Esophagus squamous epithelium (tissue), 5 donors: ENCODE results near the gene MPZL1. TPM values are rescaled to one million over a fixed set of nuclear protein-coding genes. Genes with fewer than 3 reads are reported as not detected.

ENCODE experiments used
- DNase-seq: peaks from one replicate; lab custom pipeline; 2025; lab: John Stamatoyannopoulos, UW
- H3K27ac ChIP-seq, 4 donors: fragments of 200-600 bp; sonication (generic); one replicate each; pipeline ENCODE4 v1.5.1; 2016 to 2019; ENCODE audit warnings: mild to moderate bottlenecking in 1 of 4
- H3K27me3 ChIP-seq, 4 donors: fragments of 200-600 bp; sonication (generic); 1 replicate in 3 of 4; 2 replicates in 1 of 4; pipeline versions ENCODE4 v1.5.1 to v1.6.0; 2017 to 2021; ENCODE audit warnings: antibody characterized with exemption in 1 of 4
- H3K36me3 ChIP-seq, 3 donors: fragments of 200-600 bp; sonication (generic); one replicate each; pipeline ENCODE4 v1.5.1; 2016 to 2019
- H3K4me1 ChIP-seq, 3 donors: fragments of 200-600 bp; sonication (generic); one replicate each; pipeline ENCODE4 v1.5.1; 2017 to 2019
- H3K4me3 ChIP-seq, 4 donors: fragments of 200-600 bp; sonication (generic); 1 replicate in 3 of 4; 2 replicates in 1 of 4; pipeline ENCODE4 v1.5.1; 2016 to 2019; ENCODE audit warnings: mild to moderate bottlenecking in 2 of 4, moderate library complexity in 1 of 4
- H3K9me3 ChIP-seq, 3 donors: fragments of 200-600 bp; sonication (generic); one replicate each; pipeline ENCODE4 v1.5.1; 2016 to 2019
- POLR2A ChIP-seq, 4 donors: fragments of 450-650 bp; IDR thresholded peaks; one replicate each; pipeline ENCODE4 v1.6.1; 2017; ENCODE audit warnings: antibody characterized with exemption in 4 of 4, mild to moderate bottlenecking in 4 of 4, moderate library complexity in 3 of 4
- WGBS, 2 donors: methylation state at CpG; one replicate each; pipeline ENCODE4 v1.1.5; 2018; 5-methylcytosine and 5-hydroxymethylcytosine counted together
- intact Hi-C: fragments of 100-400 bp; cut with DNase I; formaldehyde crosslinking; loops from one replicate; pipeline ENCODE4 v1.15.0; 2022
- total RNA-seq, 4 donors: library from RNA; depleted of rRNA; stranded (reverse); fragments of >200 nt; gene quantifications; one replicate each; pipeline ENCODE4 v1.1.0, GENCODE V29; 2016
- TF ChIP-seq, protein P1 (sequence below), 6 experiments: fragments of 450-650 bp in 4 of 6; fragments of 200-600 bp in 2 of 6; sonication (generic) in 2 of 6; IDR thresholded peaks; one replicate each; pipeline ENCODE4 v1.5.1; 2016 to 2019; ENCODE audit warnings: antibody characterized with exemption in 6 of 6, mild to moderate bottlenecking in 4 of 6, moderate library complexity in 4 of 6
- donor health status: DM: yes; HTN: yes; CAD: no.

The MPZL1 gene
- total RNA-seq, 4 donors from 2014 or later = 36.6 to 80.5 (median 74.3) TPM

DNA sequence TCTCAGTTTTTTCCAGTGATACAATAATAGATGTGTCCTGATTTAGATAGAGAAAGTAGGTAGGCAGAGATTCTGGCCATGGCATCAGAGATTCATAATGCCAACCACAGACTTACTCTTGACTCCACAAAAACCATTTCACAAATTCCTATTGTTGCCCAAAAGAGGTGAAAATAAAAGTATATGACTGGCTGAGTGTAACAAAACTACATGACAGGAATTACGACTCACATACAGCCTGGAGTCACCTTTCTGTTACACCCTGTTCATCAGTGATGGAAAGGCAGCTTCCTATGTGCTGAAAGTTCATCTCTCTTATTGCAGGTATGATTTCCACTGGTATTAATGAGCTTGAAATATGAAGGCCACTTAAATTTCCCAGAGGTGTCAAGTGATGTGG is 72.3 kb downstream of the MPZL1 start:
- no peak overlapping the region for H3K4me3 ChIP-seq
- no peaks in the 10 kb centered on the region for H3K27me3 ChIP-seq
- TF ChIP-seq, protein P1, sequence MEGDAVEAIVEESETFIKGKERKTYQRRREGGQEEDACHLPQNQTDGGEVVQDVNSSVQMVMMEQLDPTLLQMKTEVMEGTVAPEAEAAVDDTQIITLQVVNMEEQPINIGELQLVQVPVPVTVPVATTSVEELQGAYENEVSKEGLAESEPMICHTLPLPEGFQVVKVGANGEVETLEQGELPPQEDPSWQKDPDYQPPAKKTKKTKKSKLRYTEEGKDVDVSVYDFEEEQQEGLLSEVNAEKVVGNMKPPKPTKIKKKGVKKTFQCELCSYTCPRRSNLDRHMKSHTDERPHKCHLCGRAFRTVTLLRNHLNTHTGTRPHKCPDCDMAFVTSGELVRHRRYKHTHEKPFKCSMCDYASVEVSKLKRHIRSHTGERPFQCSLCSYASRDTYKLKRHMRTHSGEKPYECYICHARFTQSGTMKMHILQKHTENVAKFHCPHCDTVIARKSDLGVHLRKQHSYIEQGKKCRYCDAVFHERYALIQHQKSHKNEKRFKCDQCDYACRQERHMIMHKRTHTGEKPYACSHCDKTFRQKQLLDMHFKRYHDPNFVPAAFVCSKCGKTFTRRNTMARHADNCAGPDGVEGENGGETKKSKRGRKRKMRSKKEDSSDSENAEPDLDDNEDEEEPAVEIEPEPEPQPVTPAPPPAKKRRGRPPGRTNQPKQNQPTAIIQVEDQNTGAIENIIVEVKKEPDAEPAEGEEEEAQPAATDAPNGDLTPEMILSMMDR (IDR thresholded peaks at IDR 0.05) = no peak
- TF ChIP-seq POLR2A (IDR thresholded peaks at IDR 0.05) = no peak
- peaks cover 0 to under 1% (median 0%) of the 10 kb centered on the region in 3 donors for H3K36me3 ChIP-seq
- intact Hi-C loops = no loop called here
- DNase-seq = no peak
- H3K27ac ChIP-seq = peak overlapping the region in 1 of 4 donors; percentile 17
- peaks cover 36 to 77% (median 58%) of the 10 kb centered on the region in 3 donors for H3K4me1 ChIP-seq
- 50 to 75% methylated on average over 1 of the region's 1 CpG for WGBS, 2 donors
- H3K9me3 ChIP-seq = no peaks in the 10 kb centered on the region

DNA sequence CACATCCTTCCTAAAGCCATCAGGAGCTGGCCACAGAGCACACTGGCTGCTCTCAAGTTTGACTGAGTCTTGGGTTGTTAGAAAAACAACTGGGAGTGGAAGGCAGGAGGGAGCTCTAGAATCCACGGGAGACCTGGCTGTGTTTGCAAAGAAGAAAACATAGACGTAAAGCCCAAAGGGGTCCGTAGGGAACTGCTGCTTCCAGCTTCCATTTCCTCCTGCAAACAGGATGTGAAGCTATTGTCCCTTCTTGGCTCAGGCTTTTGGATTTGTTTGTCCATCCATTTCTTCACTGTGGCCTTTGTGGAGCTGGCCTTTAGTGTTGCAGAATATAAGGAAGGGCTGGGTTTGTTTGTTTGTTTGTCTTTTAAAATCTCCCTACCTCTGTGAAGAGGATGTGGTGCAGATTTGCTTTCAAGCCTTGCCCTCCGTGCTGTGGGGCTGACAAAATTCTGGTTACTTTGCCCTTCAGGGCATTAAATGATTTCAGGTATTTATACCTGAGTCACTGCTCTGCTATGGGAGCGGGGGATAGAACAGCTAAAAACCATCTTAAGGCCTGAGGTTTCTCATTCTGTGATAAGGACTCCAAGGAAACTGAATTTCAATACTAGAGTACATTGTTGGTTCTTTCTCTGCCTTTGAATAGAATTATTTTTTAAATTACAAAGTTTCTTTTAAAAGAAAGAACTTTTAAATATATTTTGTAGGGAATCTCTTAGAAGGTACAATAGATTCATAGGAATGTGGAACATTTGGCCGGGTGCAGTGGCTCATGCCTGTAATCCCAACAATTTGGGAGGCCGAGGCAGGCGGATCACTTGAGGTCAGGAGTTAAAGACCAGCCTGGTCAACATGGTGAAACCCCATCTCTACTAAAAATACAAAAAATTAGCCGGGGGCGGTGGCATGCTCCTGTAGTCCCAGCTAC is 74.3 kb downstream of the MPZL1 start:
- no peak for DNase-seq
- 40 to 46% methylated on average over 9 to 10 of the region's 10 CpGs for WGBS, 2 donors
- Histone ChIP-seq H3K4me1 (peaks cover 22 to 75% (median 53%) of the 10 kb centered on the region in 3 donors), H3K27ac (peak overlapping the region; percentile 60 to 88 (median 82)), H3K36me3 (no peaks in the 10 kb centered on the region), H3K27me3 (no peaks in the 10 kb centered on the region), H3K4me3 (no peak overlapping the region), H3K9me3 (no peaks in the 10 kb centered on the region)
- TF ChIP-seq POLR2A (IDR thresholded peaks at IDR 0.05) = no peak
- TF ChIP-seq, protein P1 (IDR thresholded peaks at IDR 0.05) = no peak
- intact Hi-C loops = no loop called here

DNA sequence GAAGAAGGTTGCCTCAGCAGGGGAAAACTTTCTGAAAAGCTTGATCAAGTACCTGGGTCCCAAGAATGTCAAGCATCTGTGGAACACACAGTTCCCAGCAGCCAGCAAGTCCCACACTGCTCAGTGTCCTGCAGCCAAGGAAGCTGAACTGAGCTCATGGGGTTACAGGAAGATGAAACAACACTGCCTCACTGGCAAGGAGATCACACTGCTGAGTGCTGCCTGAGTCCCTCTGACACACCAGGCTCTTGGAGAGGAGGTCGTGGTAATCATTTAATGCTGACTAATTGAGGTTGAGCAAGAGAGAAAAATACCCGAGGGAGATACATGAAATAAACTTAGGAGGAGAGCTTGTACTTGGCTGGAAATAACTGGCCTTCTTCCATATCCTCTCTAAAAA is 75.2 kb downstream of the MPZL1 start:
- H3K4me1 ChIP-seq = peaks cover 16 to 65% (median 48%) of the 10 kb centered on the region in 3 donors
- H3K36me3 ChIP-seq = no peaks in the 10 kb centered on the region
- intact Hi-C loops = no loop called here
- 0 to 6% methylated on average over 2 of the region's 2 CpGs for WGBS, 2 donors
- no peaks in the 10 kb centered on the region for H3K27me3 ChIP-seq
- H3K4me3 ChIP-seq = peak overlapping the region in 1 of 4 donors; percentile 43
- TF ChIP-seq, protein P1 (IDR thresholded peaks at IDR 0.05) = no peak
- no peak for TF ChIP-seq POLR2A (IDR thresholded peaks at IDR 0.05)
- no peaks in the 10 kb centered on the region for H3K9me3 ChIP-seq
- no peak for DNase-seq
- peak overlapping the region; percentile 60 to 88 (median 82) for H3K27ac ChIP-seq

DNA sequence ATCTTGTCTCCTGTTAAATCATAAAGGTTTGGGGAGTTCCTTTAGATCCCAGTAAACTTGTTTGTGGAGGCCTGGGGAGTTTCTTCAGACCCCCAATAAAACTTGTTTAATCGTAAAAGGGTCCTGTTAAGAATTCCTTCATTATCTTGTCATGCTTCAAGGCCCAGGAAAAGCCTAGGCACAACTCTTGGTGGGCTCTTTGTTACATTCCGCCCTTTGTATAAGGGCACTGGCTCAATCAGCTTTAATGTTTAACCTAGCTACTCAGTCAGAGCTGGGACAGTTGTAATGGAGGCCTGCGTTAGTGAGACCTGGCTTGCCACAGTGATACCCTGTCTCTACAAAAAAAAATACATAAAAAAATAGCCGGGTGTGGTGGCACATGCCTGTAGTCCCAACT is 77.2 kb downstream of the MPZL1 start:
- H3K27ac ChIP-seq = peak overlapping the region in 1 of 4 donors; percentile 15
- TF ChIP-seq, protein P1 (IDR thresholded peaks at IDR 0.05) = no peak
- H3K27me3 ChIP-seq = no peaks in the 10 kb centered on the region
- DNase-seq = no peak
- H3K9me3 ChIP-seq = no peaks in the 10 kb centered on the region
- peaks cover 16 to 75% (median 49%) of the 10 kb centered on the region in 3 donors for H3K4me1 ChIP-seq
- no peak overlapping the region for H3K4me3 ChIP-seq
- WGBS, 2 donors = 83 to 84% methylated on average over 4 of the region's 4 CpGs
- intact Hi-C loops = no loop called here
- H3K36me3 ChIP-seq = no peaks in the 10 kb centered on the region

DNA sequence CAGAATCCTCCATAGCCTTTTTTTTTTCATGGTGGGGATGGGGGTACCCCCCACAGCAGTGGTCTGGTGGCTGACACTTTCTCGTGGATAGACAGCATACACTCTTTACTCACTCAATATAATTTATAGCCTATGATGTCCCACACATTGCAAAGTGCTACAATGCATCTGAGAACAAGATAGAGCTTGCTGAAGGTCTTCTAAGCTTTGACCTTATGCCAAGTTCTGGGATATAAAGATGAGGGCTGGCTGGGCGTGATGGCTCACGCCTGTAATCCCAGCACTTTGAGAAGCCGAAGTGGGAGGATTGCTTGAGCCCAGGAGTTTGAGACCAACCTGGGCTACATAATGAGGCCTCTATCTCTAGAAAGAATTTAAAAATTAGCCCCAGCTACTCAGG is 78.0 kb downstream of the MPZL1 start:
- no peak for DNase-seq
- Histone ChIP-seq H3K4me1 (peaks cover 16 to 82% (median 53%) of the 10 kb centered on the region in 3 donors), H3K36me3 (no peaks in the 10 kb centered on the region), H3K27ac (peak overlapping the region in 2 of 4 donors; percentile 9 to 35), H3K9me3 (no peaks in the 10 kb centered on the region), H3K27me3 (no peaks in the 10 kb centered on the region), H3K4me3 (no peak overlapping the region)
- 28 to 43% methylated on average over 3 to 4 of the region's 4 CpGs for WGBS, 2 donors
- intact Hi-C loops = loop anchor here (5.0 kb wide), 1 partner anchor 82 kb away; no protein-coding TSS in a partner anchor
- TF ChIP-seq, protein P1 (IDR thresholded peaks at IDR 0.05) = no peak
- no peak for TF ChIP-seq POLR2A (IDR thresholded peaks at IDR 0.05)
